Measurements from ENCODE around the gene TSGA10IP. TPM values are rescaled to one million over a fixed set of nuclear protein-coding genes. Genes with fewer than 3 reads are reported as not detected.

The TSGA10IP gene
- total RNA-seq, 3 donors from 2014 or later, result 0.19 TPM; not detected in 2

- TF ChIP-seq CTCF (IDR thresholded peaks at IDR 0.05), result no peak
- DNase-seq (peak; percentile 43 to 82 (median 67)), ATAC-seq (no peak)
- Histone ChIP-seq H3K4me1 (ENCODE audit: low read depth) (peaks cover 43% of the 10 kb centered on the region), H3K4me3 (no peak overlapping the region), H3K9me3 (no peaks in the 10 kb centered on the region), H3K36me3 (ENCODE audit: low read depth) (no peaks in the 10 kb centered on the region)
- intact Hi-C loops (cut with DNase I, micrococcal nuclease), result no loop called here
Observed at GRCh38 chr11:65915821-65916251, 29.4 kb upstream of the TSGA10IP start.

GRCh38 chr11:65916391-65916790, 28.9 kb upstream of the TSGA10IP start:
- no peaks in the 10 kb centered on the region for H3K9me3 ChIP-seq
- intact Hi-C loops (cut with DNase I, micrococcal nuclease), result no loop called here
- no peak for ATAC-seq
- H3K4me1 ChIP-seq (ENCODE audit: low read depth), result peaks cover 45% of the 10 kb centered on the region
- no peak for DNase-seq
- no peak for TF ChIP-seq CTCF (IDR thresholded peaks at IDR 0.05)
- no peak overlapping the region for H3K4me3 ChIP-seq
- H3K36me3 ChIP-seq (ENCODE audit: low read depth), result no peaks in the 10 kb centered on the region

- intact Hi-C loops (cut with DNase I, micrococcal nuclease), result no loop called here
- no peak for TF ChIP-seq CTCF (IDR thresholded peaks at IDR 0.05)
- no peaks in the 10 kb centered on the region for H3K36me3 ChIP-seq (ENCODE audit: low read depth)
- peaks cover 39% of the 10 kb centered on the region for H3K4me1 ChIP-seq (ENCODE audit: low read depth)
- no peaks in the 10 kb centered on the region for H3K9me3 ChIP-seq
- DNase-seq, result no peak
- H3K4me3 ChIP-seq, result no peak overlapping the region
- ATAC-seq, result no peak
Observed at GRCh38 chr11:65917077-65917433, 28.2 kb upstream of the TSGA10IP start.

- Histone ChIP-seq H3K4me1 (ENCODE audit: low read depth) (peaks cover 36% of the 10 kb centered on the region), H3K9me3 (no peaks in the 10 kb centered on the region), H3K36me3 (ENCODE audit: low read depth) (no peaks in the 10 kb centered on the region), H3K4me3 (peak overlapping the region; percentile 94)
- intact Hi-C loops (cut with DNase I, micrococcal nuclease), result no loop called here
- TF ChIP-seq CTCF (IDR thresholded peaks at IDR 0.05), result no peak
- peak in 2 of 3 donors; percentile 50 to 69 for DNase-seq
- ATAC-seq, result no peak
Observed at GRCh38 chr11:65917434-65918210, 27.7 kb upstream of the TSGA10IP start.

GRCh38 chr11:65918211-65919140, 26.8 kb upstream of the TSGA10IP start, which contains the start of gene C11orf68:
Gene C11orf68, minus strand, starts transcription at chr11:65919062. Its CDS starts 31 bp downstream, at chr11:65919031.
- H3K36me3 ChIP-seq (ENCODE audit: low read depth), result no peaks in the 10 kb centered on the region
- no peak for DNase-seq
- no peak for ATAC-seq
- H3K4me3 ChIP-seq, result peak within 1 kb of the TSS; percentile 94
- H3K9me3 ChIP-seq, result no peaks in the 10 kb centered on the region
- TF ChIP-seq CTCF (IDR thresholded peaks at IDR 0.05), result no peak
- peaks cover 36% of the 10 kb centered on the region for H3K4me1 ChIP-seq (ENCODE audit: low read depth)
- intact Hi-C loops (cut with DNase I, micrococcal nuclease), result no loop called here

All from mucosa of descending colon (tissue), 3 donors.